ENCODE results near the gene DAG1. TPM values are rescaled to one million over a fixed set of nuclear protein-coding genes. Genes with fewer than 3 reads are reported as not detected.

Gene DAG1
- total RNA-seq, 1 donor from 2014 or later: 84.3 TPM

DNA sequence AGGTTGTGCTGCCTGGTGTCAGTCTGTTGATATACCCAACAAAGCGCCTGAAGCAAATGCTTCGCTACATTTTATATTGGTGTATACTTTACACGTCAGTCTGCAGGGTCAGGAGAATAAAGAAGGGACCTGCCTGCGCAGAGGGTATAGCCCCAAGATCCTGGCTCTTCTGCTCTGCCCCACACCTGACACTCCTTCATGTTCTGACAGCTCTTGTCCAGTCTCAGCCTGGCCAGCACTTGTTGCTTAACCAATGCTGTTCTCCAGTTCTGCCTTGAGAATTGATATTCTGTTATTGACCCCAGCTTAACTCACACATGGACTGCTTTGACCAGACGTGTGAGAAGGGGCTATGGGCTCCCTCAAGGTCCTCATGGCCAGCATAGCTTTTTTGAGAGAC is 48.4 kb downstream of the DAG1 start:
- H3K36me3 Mint-ChIP-seq: peaks cover 30% of the 10 kb centered on the region
- no peak for DNase-seq (ENCODE audit: extremely low spot score, unreplicated experiment)
- H3K27me3 Mint-ChIP-seq: no peaks in the 10 kb centered on the region
- H3K4me1 Mint-ChIP-seq (ENCODE audit: unreplicated experiment): peaks cover 12% of the 10 kb centered on the region
- TF ChIP-seq, protein P1, sequence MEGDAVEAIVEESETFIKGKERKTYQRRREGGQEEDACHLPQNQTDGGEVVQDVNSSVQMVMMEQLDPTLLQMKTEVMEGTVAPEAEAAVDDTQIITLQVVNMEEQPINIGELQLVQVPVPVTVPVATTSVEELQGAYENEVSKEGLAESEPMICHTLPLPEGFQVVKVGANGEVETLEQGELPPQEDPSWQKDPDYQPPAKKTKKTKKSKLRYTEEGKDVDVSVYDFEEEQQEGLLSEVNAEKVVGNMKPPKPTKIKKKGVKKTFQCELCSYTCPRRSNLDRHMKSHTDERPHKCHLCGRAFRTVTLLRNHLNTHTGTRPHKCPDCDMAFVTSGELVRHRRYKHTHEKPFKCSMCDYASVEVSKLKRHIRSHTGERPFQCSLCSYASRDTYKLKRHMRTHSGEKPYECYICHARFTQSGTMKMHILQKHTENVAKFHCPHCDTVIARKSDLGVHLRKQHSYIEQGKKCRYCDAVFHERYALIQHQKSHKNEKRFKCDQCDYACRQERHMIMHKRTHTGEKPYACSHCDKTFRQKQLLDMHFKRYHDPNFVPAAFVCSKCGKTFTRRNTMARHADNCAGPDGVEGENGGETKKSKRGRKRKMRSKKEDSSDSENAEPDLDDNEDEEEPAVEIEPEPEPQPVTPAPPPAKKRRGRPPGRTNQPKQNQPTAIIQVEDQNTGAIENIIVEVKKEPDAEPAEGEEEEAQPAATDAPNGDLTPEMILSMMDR (conservative IDR thresholded peaks at IDR 0.05): no peak
- H3K9me3 Mint-ChIP-seq: no peaks in the 10 kb centered on the region
- H3K4me3 Mint-ChIP-seq: no peak overlapping the region
- no peak overlapping the region for H3K27ac Mint-ChIP-seq

DNA sequence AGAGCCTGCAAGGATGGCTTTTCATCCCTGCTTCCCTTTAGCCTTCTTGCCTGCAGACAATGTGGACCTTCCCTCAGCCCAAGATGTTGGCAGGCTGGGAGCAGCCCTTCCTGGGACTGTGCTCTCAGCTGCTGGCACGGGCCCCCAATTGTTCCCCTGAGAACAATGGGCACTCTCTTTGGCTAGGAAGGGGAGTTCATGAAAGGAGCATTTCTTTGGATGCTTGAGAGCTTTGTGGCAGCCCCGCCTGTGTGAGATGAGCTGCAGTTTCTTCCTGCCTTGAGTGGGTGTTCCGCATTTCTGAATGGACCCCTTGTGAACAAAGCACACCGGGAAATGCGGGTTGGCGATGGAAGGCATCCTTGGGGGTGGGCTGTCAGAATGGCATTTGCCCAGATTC is 49.2 kb downstream of the DAG1 start:
- Mint-ChIP-seq H3K27ac (no peak overlapping the region), H3K36me3 (peaks cover 32% of the 10 kb centered on the region)

DNA sequence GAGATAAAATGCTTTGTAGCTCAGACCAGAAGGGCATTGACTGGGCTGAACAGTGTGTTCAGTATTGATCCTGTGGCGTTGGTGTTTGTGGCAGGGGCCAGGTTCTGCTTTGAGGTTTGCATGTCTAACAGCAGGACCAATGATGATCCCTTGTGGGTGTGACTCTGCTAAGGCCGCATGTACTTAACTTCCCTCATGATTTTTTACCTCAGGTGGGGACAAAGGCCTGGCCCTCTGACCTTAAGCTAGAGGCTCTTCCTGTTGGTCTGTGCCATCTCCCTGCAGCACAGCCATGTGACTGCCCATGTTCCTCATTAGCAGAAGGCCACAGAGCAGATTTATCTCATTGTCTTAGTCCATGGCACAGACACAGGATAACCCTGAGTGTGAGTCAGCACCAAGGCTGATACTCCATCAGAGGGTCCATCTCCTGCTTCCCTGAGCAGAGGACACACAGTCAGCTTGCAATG is 49.9 kb downstream of the DAG1 start:
- Mint-ChIP-seq H3K27me3 (no peaks in the 10 kb centered on the region), H3K9me3 (no peaks in the 10 kb centered on the region), H3K36me3 (peaks cover 32% of the 10 kb centered on the region), H3K4me1 (ENCODE audit: unreplicated experiment) (peaks cover 8% of the 10 kb centered on the region), H3K4me3 (no peak overlapping the region), H3K27ac (no peak overlapping the region)
- TF ChIP-seq, protein P1 (conservative IDR thresholded peaks at IDR 0.05): no peak
- no peak for DNase-seq (ENCODE audit: extremely low spot score, unreplicated experiment)

More for the DNA sequence above, 49.2 kb downstream of the DAG1 start:
- TF ChIP-seq, protein P1 (conservative IDR thresholded peaks at IDR 0.05): no peak
- Mint-ChIP-seq H3K4me1 (ENCODE audit: unreplicated experiment) (peaks cover 8% of the 10 kb centered on the region), H3K4me3 (no peak overlapping the region), H3K27me3 (no peaks in the 10 kb centered on the region), H3K9me3 (no peaks in the 10 kb centered on the region)
- no peak for DNase-seq (ENCODE audit: extremely low spot score, unreplicated experiment)

DNA sequence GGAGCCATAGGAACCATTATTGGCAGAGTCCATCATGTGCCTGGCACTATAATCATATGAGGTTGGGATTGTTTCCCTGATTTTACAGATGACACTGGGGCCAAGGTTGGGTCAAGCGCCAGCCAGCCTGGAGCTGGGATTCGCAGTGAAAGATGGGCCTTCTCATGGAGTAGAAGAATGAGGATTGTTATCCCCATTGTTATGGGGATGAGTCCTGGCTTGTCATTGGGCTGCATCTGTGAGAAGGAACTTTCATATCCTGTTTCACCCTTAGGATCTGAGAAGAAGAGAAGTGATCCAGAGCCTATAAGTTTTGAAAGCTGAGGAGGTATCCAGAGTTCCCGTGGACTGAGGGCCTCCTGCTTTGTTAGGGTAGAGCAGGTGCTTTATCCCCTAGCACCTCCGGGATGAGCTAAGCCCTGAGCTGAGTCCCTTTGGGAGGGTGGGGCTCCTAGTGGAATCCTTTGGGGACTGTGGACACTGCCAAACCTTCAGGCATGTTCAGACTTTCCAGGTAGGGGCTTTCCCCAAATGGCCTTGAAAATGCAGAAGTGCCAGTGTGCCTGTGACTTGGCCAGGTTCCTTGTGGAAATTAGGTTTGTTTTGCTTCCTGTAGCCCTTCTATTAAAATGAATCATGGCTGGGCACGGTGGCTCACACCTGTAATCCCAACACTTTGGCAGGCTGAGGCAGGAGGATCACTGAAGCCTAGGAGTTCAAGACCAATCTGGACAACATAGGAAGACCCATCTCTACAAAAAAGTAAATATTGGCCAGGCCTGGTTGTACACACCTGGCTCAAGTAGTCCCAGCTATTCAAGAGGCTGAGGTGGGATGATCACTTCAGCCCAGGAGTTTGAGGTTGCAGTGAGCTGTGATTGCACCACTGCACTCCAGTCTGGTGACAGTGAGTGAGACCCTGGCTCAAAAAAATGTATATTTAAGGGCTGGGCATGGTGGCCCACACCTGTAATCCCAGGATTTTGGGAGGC is 54.0 kb downstream of the DAG1 start:
- TF ChIP-seq, protein P1 (conservative IDR thresholded peaks at IDR 0.05): no peak
- H3K9me3 Mint-ChIP-seq: no peaks in the 10 kb centered on the region
- no peak overlapping the region for H3K27ac Mint-ChIP-seq
- H3K36me3 Mint-ChIP-seq: peaks cover 23% of the 10 kb centered on the region
- H3K4me3 Mint-ChIP-seq: no peak overlapping the region
- no peak for DNase-seq (ENCODE audit: extremely low spot score, unreplicated experiment)
- peaks cover 8% of the 10 kb centered on the region for H3K4me1 Mint-ChIP-seq (ENCODE audit: unreplicated experiment)
- no peaks in the 10 kb centered on the region for H3K27me3 Mint-ChIP-seq

DNA sequence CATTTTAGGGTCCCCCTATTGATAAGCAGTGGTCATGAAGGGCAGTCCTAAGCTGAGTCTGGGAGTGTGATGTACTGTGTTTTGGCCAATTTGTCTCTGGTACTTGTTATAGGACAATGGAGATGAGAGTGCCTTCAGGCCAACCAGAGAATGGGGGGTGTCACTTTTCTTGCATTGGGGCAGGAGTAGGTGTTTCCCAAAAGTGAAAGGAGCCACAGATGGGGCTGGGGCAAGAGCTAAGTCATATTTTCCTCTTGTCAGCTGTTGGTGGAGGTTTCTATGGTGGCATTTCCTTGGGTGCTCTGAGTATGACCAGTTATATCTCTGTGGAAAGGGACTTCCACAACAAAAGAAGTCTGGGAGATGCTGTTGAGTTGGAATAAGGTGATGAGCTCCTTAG is 59.5 kb downstream of the DAG1 start:
- TF ChIP-seq, protein P1 (conservative IDR thresholded peaks at IDR 0.05): no peak
- Mint-ChIP-seq H3K4me3 (no peak overlapping the region), H3K27me3 (no peaks in the 10 kb centered on the region), H3K4me1 (ENCODE audit: unreplicated experiment) (peaks cover 5% of the 10 kb centered on the region), H3K9me3 (no peaks in the 10 kb centered on the region), H3K27ac (no peak overlapping the region), H3K36me3 (peaks cover 29% of the 10 kb centered on the region)
- DNase-seq (ENCODE audit: extremely low spot score, unreplicated experiment): no peak
